HCT116 (cell line): ENCODE results near the gene PTGES2.

Experiments
- CTCF ChIP-seq, 3 experiments: fragments of 200-600 bp in 1 of 3; sonication (generic) in 1 of 3; IDR thresholded peaks in 2 of 3; conservative IDR thresholded peaks in 1 of 3; 2 replicates each; pipeline ENCODE4 v1.5.1; 2012 to 2017; ENCODE audit warnings: low read depth in 2 of 3, low read length in 2 of 3, antibody characterized with exemption in 1 of 3, borderline replicate concordance in 1 of 3, control low read depth in 1 of 3, mild to moderate bottlenecking in 1 of 3, mixed read lengths in 1 of 3, mixed run types in 1 of 3, moderate library complexity in 1 of 3; ENCODE audit not compliant: insufficient read depth in 1 of 3
- EZH2 ChIP-seq: fragments of 200-600 bp; sonication (generic); IDR thresholded peaks from 2 replicates; pipeline ENCODE4 v1.6.1; 2017; ENCODE audit warnings: antibody characterized with exemption, mixed run types
- EZH2phosphoT487 ChIP-seq: fragments of 200-600 bp; IDR thresholded peaks from 2 replicates; pipeline ENCODE4 v1.6.1; 2018; ENCODE audit warnings: antibody characterized with exemption, borderline replicate concordance
- JUND ChIP-seq: IDR thresholded peaks from 2 replicates; pipeline ENCODE4 v1.6.1; 2012
- MAX ChIP-seq: IDR thresholded peaks from 2 replicates; pipeline ENCODE4 v1.6.1; 2012
- POLR2A ChIP-seq: IDR thresholded peaks from 2 replicates; pipeline ENCODE4 v1.7.0; 2011; ENCODE audit warnings: borderline replicate concordance; ENCODE audit not compliant: insufficient read depth, insufficient read length; ENCODE audit errors: extremely low read depth
- POLR2AphosphoS5 ChIP-seq: IDR thresholded peaks from 2 replicates; pipeline ENCODE4 v1.6.1; 2011; ENCODE audit warnings: mild to moderate bottlenecking, low read depth, low read length, moderate library complexity
- SP1 ChIP-seq: IDR thresholded peaks from 2 replicates; pipeline ENCODE4 v1.6.1; 2012; ENCODE audit warnings: low read depth
- SRF ChIP-seq: IDR thresholded peaks from 2 replicates; pipeline ENCODE4 v1.6.1; 2012; ENCODE audit warnings: low read depth

- no peak for TF ChIP-seq EZH2
- no peak for TF ChIP-seq MAX
- no peak for TF ChIP-seq SRF
- no peak for TF ChIP-seq POLR2AphosphoS5
- TF ChIP-seq POLR2A = no peak
- no peak for TF ChIP-seq CTCF (IDR thresholded peaks at IDR 0.05 in 2 of 3, conservative IDR thresholded peaks at IDR 0.05 in 1 of 3; ENCODE audit: borderline replicate concordance in 1 of 3, insufficient read depth in 1 of 3, low read depth in 2 of 3, low read length in 2 of 3)
- TF ChIP-seq SP1 = no peak
- TF ChIP-seq EZH2phosphoT487 = no peak
- TF ChIP-seq JUND = no peak
These were observed 3.1 kb downstream of the PTGES2 start for GRCh38 chr9:128124451-128124850.
